ENCODE measurements around the gene ZBTB16.

The ZBTB16 gene

GRCh38 chr11:114219559-114220349, 160.2 kb downstream of the ZBTB16 start:
- no peak for DNase-seq

- DNase-seq, result no peak
These were observed 161.5 kb downstream of the ZBTB16 start for GRCh38 chr11:114221037-114221436.

GRCh38 chr11:114225661-114226060, 166.2 kb downstream of the ZBTB16 start:
- no peak for DNase-seq

GRCh38 chr11:114226356-114226755, 166.8 kb downstream of the ZBTB16 start:
- no peak for DNase-seq

- DNase-seq, result no peak
These were observed 169.2 kb downstream of the ZBTB16 start for GRCh38 chr11:114228435-114229411.

GRCh38 chr11:114230031-114230704, 170.7 kb downstream of the ZBTB16 start:
- no peak for DNase-seq

- DNase-seq, result no peak
These were observed 173.0 kb downstream of the ZBTB16 start for GRCh38 chr11:114232400-114233059.

- no peak for DNase-seq
These were observed 174.2 kb downstream of the ZBTB16 start for GRCh38 chr11:114233755-114234154.

GRCh38 chr11:114236829-114237228, 177.3 kb downstream of the ZBTB16 start:
- DNase-seq, result no peak

GRCh38 chr11:114237321-114238280, 178.1 kb downstream of the ZBTB16 start:
- no peak for DNase-seq

- no peak for DNase-seq
These were observed 180.2 kb downstream of the ZBTB16 start for GRCh38 chr11:114239753-114240161.

- DNase-seq, result no peak
These were observed 182.5 kb downstream of the ZBTB16 start for GRCh38 chr11:114242032-114242431.

GRCh38 chr11:114243461-114244372, 184.2 kb downstream of the ZBTB16 start:
- no peak for DNase-seq

- DNase-seq, result no peak
These were observed 185.3 kb downstream of the ZBTB16 start for GRCh38 chr11:114244726-114245394.

GRCh38 chr11:114246321-114247069, 187.0 kb downstream of the ZBTB16 start:
- DNase-seq, result no peak

- no peak for DNase-seq
These were observed 187.7 kb downstream of the ZBTB16 start for GRCh38 chr11:114247070-114247789.

- DNase-seq, result no peak
These were observed 190.7 kb downstream of the ZBTB16 start for GRCh38 chr11:114250180-114250579.
